ENCODE measurements around the gene ENOSF1.

ENOSF1 gene

GRCh38 chr18:711310-711656 lies 1.1 kb downstream of the ENOSF1 start:
- Histone ChIP-seq H3K27ac (ENCODE audit: low read length) (no peak overlapping the region), H3K4me1 (ENCODE audit: insufficient read depth, low read length) (peaks cover 11% of the 10 kb centered on the region), H3K36me3 (ENCODE audit: insufficient read depth, low read length) (no peaks in the 10 kb centered on the region; the same call in 1 of the 2 replicates), H3K9ac (ENCODE audit: low read depth, low read length) (peak overlapping the region; percentile 52; the same call in 1 of the 2 replicates), H3K4me3 (ENCODE audit: low read depth in 1 of 2, low read length in 2 of 2) (peak overlapping the region in 1 of 2 experiments; percentile 55; a peak in 2 of 4 replicates), H3K4me2 (ENCODE audit: insufficient read depth, low read length) (peak overlapping the region; percentile 66), H3K9me3 (ENCODE audit: insufficient read depth, low read length, severe bottlenecking) (peaks cover 8% of the 10 kb centered on the region), H2AFZ (ENCODE audit: low read depth, low read length) (peak overlapping the region; percentile 76), H3K27me3 (ENCODE audit: insufficient read depth, low read length, poor library complexity) (no peaks in the 10 kb centered on the region), H3K79me2 (ENCODE audit: insufficient read depth, low read length) (no peaks in the 10 kb centered on the region), H4K20me1 (ENCODE audit: insufficient read depth, low read length) (no peaks in the 10 kb centered on the region)
- no peak for TF ChIP-seq CTCF (IDR thresholded peaks at IDR 0.05; ENCODE audit: borderline replicate concordance, extremely low read depth, low read length, poor library complexity, severe bottlenecking)
- ATAC-seq (ENCODE audit: insufficient read depth, low read depth) (peak; percentile 23; the same call in 2 of the 3 replicates), DNase-seq (no peak)

- no peaks in the 10 kb centered on the region; the same call in 1 of the 2 replicates for H3K36me3 ChIP-seq (ENCODE audit: insufficient read depth, low read length)
- peak overlapping the region; percentile 66; the same call in 1 of the 2 replicates for H3K4me2 ChIP-seq (ENCODE audit: insufficient read depth, low read length)
- no peak overlapping the region for H3K4me3 ChIP-seq (ENCODE audit: low read depth in 1 of 2, low read length in 2 of 2)
- H3K9me3 ChIP-seq (ENCODE audit: insufficient read depth, low read length, severe bottlenecking): peaks cover 8% of the 10 kb centered on the region
- no peaks in the 10 kb centered on the region for H4K20me1 ChIP-seq (ENCODE audit: insufficient read depth, low read length)
- TF ChIP-seq EZH2 (IDR thresholded peaks at IDR 0.05; ENCODE audit: borderline replicate concordance, low read depth, low read length, severe bottlenecking) (no peak), CTCF (IDR thresholded peaks at IDR 0.05; ENCODE audit: borderline replicate concordance, extremely low read depth, low read length, poor library complexity, severe bottlenecking) (no peak)
- DNase-seq (no peak), ATAC-seq (ENCODE audit: insufficient read depth, low read depth) (no peak)
- no peak overlapping the region for H3K27ac ChIP-seq (ENCODE audit: low read length)
- no peaks in the 10 kb centered on the region for H3K27me3 ChIP-seq (ENCODE audit: insufficient read depth, low read length, poor library complexity)
- peaks cover 11% of the 10 kb centered on the region for H3K4me1 ChIP-seq (ENCODE audit: insufficient read depth, low read length)
- H2AFZ ChIP-seq (ENCODE audit: low read depth, low read length): no peak overlapping the region
- H3K9ac ChIP-seq (ENCODE audit: low read depth, low read length): no peak overlapping the region
- H3K79me2 ChIP-seq (ENCODE audit: insufficient read depth, low read length): no peaks in the 10 kb centered on the region
Observed at GRCh38 chr18:710418-711300, 1.8 kb downstream of the ENOSF1 start.

DNA sequence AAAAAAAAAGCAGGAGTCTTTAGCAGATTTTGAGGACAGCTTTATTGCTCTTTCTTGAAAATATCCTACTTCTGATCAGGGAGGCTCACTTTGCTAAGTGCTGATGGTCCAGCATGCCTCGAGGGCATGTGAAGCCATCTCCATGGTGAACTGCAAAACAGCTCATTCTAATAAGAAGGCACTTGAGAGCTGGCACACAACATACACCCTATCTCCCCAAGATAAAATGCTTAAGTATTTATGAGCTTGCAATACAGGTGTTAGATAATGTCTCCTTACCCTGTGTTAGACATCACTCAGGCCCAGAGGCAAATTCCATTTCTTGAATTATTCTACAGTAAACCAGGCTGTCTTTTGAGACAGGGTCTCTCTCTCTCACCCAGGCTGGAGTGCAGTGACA lies 2.7 kb downstream of the ENOSF1 start:
- no peak for ATAC-seq (ENCODE audit: insufficient read depth, low read depth)
- H3K79me2 ChIP-seq (ENCODE audit: insufficient read depth, low read length): no peaks in the 10 kb centered on the region

More for the DNA sequence above, 2.7 kb downstream of the ENOSF1 start:
- no peaks in the 10 kb centered on the region for H4K20me1 ChIP-seq (ENCODE audit: insufficient read depth, low read length)
- H2AFZ ChIP-seq (ENCODE audit: low read depth, low read length): no peak overlapping the region
- H3K4me1 ChIP-seq (ENCODE audit: insufficient read depth, low read length): peaks cover 11% of the 10 kb centered on the region
- TF ChIP-seq CTCF (IDR thresholded peaks at IDR 0.05; ENCODE audit: borderline replicate concordance, extremely low read depth, low read length, poor library complexity, severe bottlenecking): no peak
- no peak overlapping the region for H3K9ac ChIP-seq (ENCODE audit: low read depth, low read length)
- H3K27me3 ChIP-seq (ENCODE audit: insufficient read depth, low read length, poor library complexity): no peaks in the 10 kb centered on the region
- no peak overlapping the region for H3K4me2 ChIP-seq (ENCODE audit: insufficient read depth, low read length)
- H3K36me3 ChIP-seq (ENCODE audit: insufficient read depth, low read length): no peaks in the 10 kb centered on the region; the same call in 1 of the 2 replicates
- H3K27ac ChIP-seq (ENCODE audit: low read length): no peak overlapping the region
- H3K9me3 ChIP-seq (ENCODE audit: insufficient read depth, low read length, severe bottlenecking): peaks cover 8% of the 10 kb centered on the region
- no peak for DNase-seq
- no peak overlapping the region for H3K4me3 ChIP-seq (ENCODE audit: low read depth in 1 of 2, low read length in 2 of 2)
